ENCODE results near the gene KCTD15. TPM values are rescaled to one million over a fixed set of nuclear protein-coding genes. Genes with fewer than 3 reads are reported as not detected.

KCTD15 gene
- total RNA-seq (136 and 161 TPM in 2 replicates), polyA plus RNA-seq (17.1 and 21.9 TPM in 2 replicates)

DNA sequence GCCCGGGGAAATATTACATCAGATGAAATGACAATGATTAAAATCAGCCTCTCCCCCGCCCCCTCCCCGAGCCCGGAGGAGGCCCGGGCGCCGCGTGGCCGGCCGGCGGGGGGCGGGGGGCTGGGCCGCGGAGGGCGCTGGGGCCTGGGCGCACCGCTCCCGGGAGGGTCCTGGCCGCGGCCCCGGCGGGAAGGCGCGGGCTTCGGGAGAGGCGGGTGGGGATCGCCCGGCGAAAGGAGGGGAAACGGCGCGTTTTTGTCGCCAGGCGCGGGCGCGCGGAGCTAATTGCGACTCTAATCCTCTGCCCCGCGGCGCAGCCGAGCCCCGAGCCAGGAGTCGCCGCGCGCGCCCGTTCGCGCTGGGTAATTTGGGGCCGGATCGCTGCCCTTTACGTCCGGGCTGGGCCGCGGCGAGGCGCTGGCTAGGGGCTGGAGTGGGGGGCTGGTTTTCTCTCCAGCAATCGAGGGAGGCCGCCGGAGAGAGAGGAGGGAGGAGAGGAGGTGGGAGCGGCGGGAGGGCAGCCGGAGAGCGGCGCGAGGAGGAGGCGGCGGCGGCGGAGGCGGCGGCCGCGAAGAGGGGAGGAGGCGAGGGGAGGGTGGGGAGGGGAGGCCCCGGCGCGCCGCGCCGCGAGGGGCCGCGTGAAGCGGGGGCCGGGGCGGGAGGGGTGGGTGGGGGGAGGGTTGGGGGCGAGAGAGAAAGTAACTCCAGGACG lies at the start of gene KCTD15:
KCTD15 (plus strand) TSS at position 707 of the 712 bp plus-strand sequence. CDS start 3,585 bp downstream, outside the sequence.
- TF ChIP-seq, protein P1, sequence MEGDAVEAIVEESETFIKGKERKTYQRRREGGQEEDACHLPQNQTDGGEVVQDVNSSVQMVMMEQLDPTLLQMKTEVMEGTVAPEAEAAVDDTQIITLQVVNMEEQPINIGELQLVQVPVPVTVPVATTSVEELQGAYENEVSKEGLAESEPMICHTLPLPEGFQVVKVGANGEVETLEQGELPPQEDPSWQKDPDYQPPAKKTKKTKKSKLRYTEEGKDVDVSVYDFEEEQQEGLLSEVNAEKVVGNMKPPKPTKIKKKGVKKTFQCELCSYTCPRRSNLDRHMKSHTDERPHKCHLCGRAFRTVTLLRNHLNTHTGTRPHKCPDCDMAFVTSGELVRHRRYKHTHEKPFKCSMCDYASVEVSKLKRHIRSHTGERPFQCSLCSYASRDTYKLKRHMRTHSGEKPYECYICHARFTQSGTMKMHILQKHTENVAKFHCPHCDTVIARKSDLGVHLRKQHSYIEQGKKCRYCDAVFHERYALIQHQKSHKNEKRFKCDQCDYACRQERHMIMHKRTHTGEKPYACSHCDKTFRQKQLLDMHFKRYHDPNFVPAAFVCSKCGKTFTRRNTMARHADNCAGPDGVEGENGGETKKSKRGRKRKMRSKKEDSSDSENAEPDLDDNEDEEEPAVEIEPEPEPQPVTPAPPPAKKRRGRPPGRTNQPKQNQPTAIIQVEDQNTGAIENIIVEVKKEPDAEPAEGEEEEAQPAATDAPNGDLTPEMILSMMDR (IDR thresholded peaks at IDR 0.05; ENCODE audit: low read depth, low read length): no peak
- H3K27me3 ChIP-seq: no peaks in the 10 kb centered on the region
- H3K9me3 ChIP-seq (ENCODE audit: low read depth): no peaks in the 10 kb centered on the region
- peaks cover 7% of the 10 kb centered on the region for H3K36me3 ChIP-seq
- peaks cover 16% of the 10 kb centered on the region for H3K4me1 ChIP-seq (ENCODE audit: low read depth)
- H3K4me3 ChIP-seq: peak within 1 kb of the TSS; percentile 78
- peak within 1 kb of the TSS; percentile 98 for H3K27ac ChIP-seq
- peak; percentile 74 to 75 for DNase-seq (ENCODE audit: low read depth in 1 of 2, low spot score in 1 of 2)

DNA sequence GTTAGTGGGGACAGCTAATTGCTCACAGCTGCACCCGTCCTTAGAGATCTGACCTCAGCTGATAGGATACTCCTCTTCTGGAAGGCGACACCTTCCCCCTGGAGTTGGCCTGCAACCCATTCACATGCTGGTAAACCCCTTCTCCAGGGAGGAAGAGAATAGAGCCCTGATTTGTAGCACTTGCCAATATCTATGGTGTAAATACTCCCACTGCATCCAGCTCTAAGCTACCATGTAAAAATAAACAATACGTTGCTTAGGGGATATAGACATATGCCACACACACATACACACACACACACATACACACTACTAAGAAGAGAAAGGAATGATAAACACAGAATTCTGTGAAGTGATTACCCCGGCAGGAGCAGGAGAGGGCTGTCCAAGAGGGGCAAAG lies 49.4 kb upstream of the KCTD15 start:
- TF ChIP-seq, protein P1 (IDR thresholded peaks at IDR 0.05; ENCODE audit: low read depth, low read length): no peak

GRCh38 chr19:33748231-33748630 lies 48.4 kb upstream of the KCTD15 start:
- Histone ChIP-seq H3K27me3 (no peaks in the 10 kb centered on the region), H3K9me3 (ENCODE audit: low read depth) (no peaks in the 10 kb centered on the region), H3K36me3 (no peaks in the 10 kb centered on the region), H3K4me1 (ENCODE audit: low read depth) (no peaks in the 10 kb centered on the region), H3K4me3 (no peak overlapping the region), H3K27ac (no peak overlapping the region)
- no peak for DNase-seq (ENCODE audit: low read depth in 1 of 2, low spot score in 1 of 2)
- TF ChIP-seq, protein P1 (IDR thresholded peaks at IDR 0.05; ENCODE audit: low read depth, low read length): no peak

More for the DNA sequence above, 49.4 kb upstream of the KCTD15 start:
- Histone ChIP-seq H3K9me3 (ENCODE audit: low read depth) (no peaks in the 10 kb centered on the region), H3K4me3 (no peak overlapping the region), H3K27ac (no peak overlapping the region), H3K36me3 (no peaks in the 10 kb centered on the region), H3K27me3 (no peaks in the 10 kb centered on the region), H3K4me1 (ENCODE audit: low read depth) (no peaks in the 10 kb centered on the region)
- no peak for DNase-seq (ENCODE audit: low read depth in 1 of 2, low spot score in 1 of 2)

- Histone ChIP-seq H3K27ac (no peak overlapping the region), H3K4me1 (ENCODE audit: low read depth) (no peaks in the 10 kb centered on the region), H3K4me3 (no peak overlapping the region), H3K27me3 (no peaks in the 10 kb centered on the region), H3K36me3 (no peaks in the 10 kb centered on the region), H3K9me3 (ENCODE audit: low read depth) (no peaks in the 10 kb centered on the region)
- TF ChIP-seq, protein P1 (IDR thresholded peaks at IDR 0.05; ENCODE audit: low read depth, low read length): no peak
- no peak for DNase-seq (ENCODE audit: low read depth in 1 of 2, low spot score in 1 of 2)
These were observed 47.7 kb upstream of the KCTD15 start for GRCh38 chr19:33749016-33749415.

- DNase-seq (ENCODE audit: low read depth in 1 of 2, low spot score in 1 of 2): no peak
These were observed 47.0 kb upstream of the KCTD15 start for GRCh38 chr19:33749619-33750175.

More at GRCh38 chr19:33749619-33750175, 47.0 kb upstream of the KCTD15 start:
- Histone ChIP-seq H3K4me3 (no peak overlapping the region), H3K4me1 (ENCODE audit: low read depth) (no peaks in the 10 kb centered on the region), H3K27ac (no peak overlapping the region), H3K27me3 (no peaks in the 10 kb centered on the region), H3K9me3 (ENCODE audit: low read depth) (no peaks in the 10 kb centered on the region), H3K36me3 (no peaks in the 10 kb centered on the region)
- TF ChIP-seq, protein P1 (IDR thresholded peaks at IDR 0.05; ENCODE audit: low read depth, low read length): no peak

Data from cardiac muscle cell (in vitro differentiated cells and primary cell).